ENCODE results near the gene PDLIM7. TPM values are rescaled to one million over a fixed set of nuclear protein-coding genes. Genes with fewer than 3 reads are reported as not detected.

The PDLIM7 gene
- total and polyA plus RNA-seq, 2 of the 4 experiments (the other 2 are of a cell fraction), result 70.4 to 534 TPM

GRCh38 chr5:177507165-177507564 is 9.8 kb upstream of the PDLIM7 start:
- Histone ChIP-seq H3K4me1 (ENCODE audit: control insufficient read depth, insufficient read depth, low read length) (no peaks in the 10 kb centered on the region), H2BK20ac (ENCODE audit: low read depth, low read length) (no peak overlapping the region), H3K9ac (ENCODE audit: low read depth, low read length) (no peak overlapping the region), H2AK5ac (ENCODE audit: low read depth, low read length) (no peak overlapping the region), H4K91ac (ENCODE audit: insufficient read depth, low read depth, low read length) (no peak overlapping the region), H3K9me3 (ENCODE audit: control insufficient read depth, insufficient read depth, low read length) (no peaks in the 10 kb centered on the region), H3K27me3 (ENCODE audit: control insufficient read depth, insufficient read depth, low read length) (no peaks in the 10 kb centered on the region), H3K9me1 (ENCODE audit: insufficient read depth, low read length) (no peaks in the 10 kb centered on the region), H3K18ac (ENCODE audit: low read depth, low read length) (no peak overlapping the region), H2BK5ac (ENCODE audit: low read depth, low read length, poor library complexity, severe bottlenecking) (no peak overlapping the region), H3K14ac (replicated peaks; ENCODE audit: low read depth, low read length) (no peak overlapping the region), H3K4ac (ENCODE audit: low read depth, low read length) (no peak overlapping the region), H2BK15ac (ENCODE audit: low read depth, low read length) (no peak overlapping the region), H3K27ac (ENCODE audit: insufficient read depth, low read length) (no peak overlapping the region), H4K8ac (ENCODE audit: low read depth in 2 of 2, low read length in 2 of 2) (no peak overlapping the region), H3K4me2 (ENCODE audit: low read depth, low read length) (no peak overlapping the region), H3K56ac (ENCODE audit: extremely low read depth, insufficient read depth, low read length) (no peak overlapping the region), H4K20me1 (ENCODE audit: insufficient read depth, low read length) (no peaks in the 10 kb centered on the region; the same call in 1 of the 2 replicates), H2BK120ac (ENCODE audit: low read depth, low read length) (no peak overlapping the region), H3K36me3 (ENCODE audit: control insufficient read depth, insufficient read depth, low read length) (peaks cover 26% of the 10 kb centered on the region), H2AFZ (replicated peaks; ENCODE audit: low read length, poor library complexity) (no peak overlapping the region), H4K5ac (ENCODE audit: low read depth, low read length) (no peak overlapping the region), H3K4me3 (ENCODE audit: insufficient read depth, low read depth, low read length) (no peak overlapping the region), H3K23ac (ENCODE audit: low read depth, low read length) (no peak overlapping the region), H3K79me1 (ENCODE audit: low read depth in 1 of 2, low read length in 2 of 2) (peaks cover 0 to 8% of the 10 kb centered on the region in 2 experiments; a peak in 1 of 4 replicates), H2AK9ac (replicated peaks; ENCODE audit: low read depth, low read length, poor library complexity) (no peak overlapping the region)
- ATAC-seq (ENCODE audit: low read depth) (no peak), DNase-seq (no peak)
- ChIA-PET CTCF (interaction anchor here (0.7 kb wide), 1 partner anchor 338 kb away, joined by 3 read pairs; no protein-coding TSS in a partner anchor), POLR2A (ENCODE audit: unreplicated experiment) (interaction anchor here (0.5 to 0.7 kb wide), 2 partner anchors 13 to 39 kb away, joined by 3 to 8 read pairs; no protein-coding TSS in a partner anchor)
- in situ Hi-C loops (cut with MboI; ENCODE audit: low sequenced_read_pairs) (no loop called here), intact Hi-C loops (cut with micrococcal nuclease) (no loop called here), dilution Hi-C loops (cut with HindIII; ENCODE audit: low sequenced_read_pairs, unreplicated experiment) (no loop called here)
- 92% methylated on average over 6 of the region's 9 CpGs; no CpG with 5 or more reads in 1 of the 2 experiments for WGBS, 2 experiments (ENCODE audit: extremely low coverage in 2 of 2, insufficient read length in 1 of 2)
- peak; percentile 33; the same call in 1 of the 2 replicates for TF ChIP-seq CTCF (conservative IDR thresholded peaks at IDR 0.05; ENCODE audit: low read depth, low read length)
- TF ChIP-seq RAD21 (IDR thresholded peaks at IDR 0.05; ENCODE audit: low read length), result peak; percentile 19; the same call in 1 of the 2 replicates
- 0 out of 2 replicates have a peak, but pooled peaks have one; percentile 14 for TF ChIP-seq SMC3 (IDR thresholded peaks at IDR 0.05; ENCODE audit: low read depth, low read length)
- TF ChIP-seq NFE2L2 (IDR thresholded peaks at IDR 0.05; ENCODE audit: low read depth, low read length), result no peak
- BruUV-seq (replicated peaks), result no TSS peak

All from IMR-90 (cell line).